ENCODE data around the gene SMIM22.

DNA sequence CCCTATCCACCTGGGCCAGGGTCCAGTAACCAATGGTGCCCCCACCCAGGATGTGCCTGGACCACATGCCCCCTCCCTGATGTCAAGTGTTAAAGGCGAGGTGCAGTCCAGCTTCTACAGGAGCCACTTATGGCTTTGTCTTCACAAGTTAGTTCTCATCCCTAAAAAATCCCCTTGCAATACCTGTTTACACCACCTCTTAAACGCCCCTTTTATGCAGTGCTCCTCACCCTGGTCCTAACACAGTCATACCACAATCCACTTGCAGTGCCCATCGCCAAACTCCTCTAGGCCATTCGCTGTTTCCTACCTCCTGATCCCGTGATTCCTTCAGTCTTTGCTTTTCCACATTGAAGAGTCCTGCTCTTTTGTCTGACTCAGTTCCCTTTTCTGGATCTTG is 44.8 kb downstream of the SMIM22 start:
- TF ChIP-seq, protein P1, sequence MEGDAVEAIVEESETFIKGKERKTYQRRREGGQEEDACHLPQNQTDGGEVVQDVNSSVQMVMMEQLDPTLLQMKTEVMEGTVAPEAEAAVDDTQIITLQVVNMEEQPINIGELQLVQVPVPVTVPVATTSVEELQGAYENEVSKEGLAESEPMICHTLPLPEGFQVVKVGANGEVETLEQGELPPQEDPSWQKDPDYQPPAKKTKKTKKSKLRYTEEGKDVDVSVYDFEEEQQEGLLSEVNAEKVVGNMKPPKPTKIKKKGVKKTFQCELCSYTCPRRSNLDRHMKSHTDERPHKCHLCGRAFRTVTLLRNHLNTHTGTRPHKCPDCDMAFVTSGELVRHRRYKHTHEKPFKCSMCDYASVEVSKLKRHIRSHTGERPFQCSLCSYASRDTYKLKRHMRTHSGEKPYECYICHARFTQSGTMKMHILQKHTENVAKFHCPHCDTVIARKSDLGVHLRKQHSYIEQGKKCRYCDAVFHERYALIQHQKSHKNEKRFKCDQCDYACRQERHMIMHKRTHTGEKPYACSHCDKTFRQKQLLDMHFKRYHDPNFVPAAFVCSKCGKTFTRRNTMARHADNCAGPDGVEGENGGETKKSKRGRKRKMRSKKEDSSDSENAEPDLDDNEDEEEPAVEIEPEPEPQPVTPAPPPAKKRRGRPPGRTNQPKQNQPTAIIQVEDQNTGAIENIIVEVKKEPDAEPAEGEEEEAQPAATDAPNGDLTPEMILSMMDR (IDR thresholded peaks at IDR 0.05), result no peak
- no peak for TF ChIP-seq POLR2A (IDR thresholded peaks at IDR 0.05)

Measured in Peyer's patch (tissue), 4 donors.